Naive thymus-derived CD4-positive, alpha-beta T cell (primary cell): Measurements from ENCODE around the gene RCC2. TPM values are rescaled to one million over a fixed set of nuclear protein-coding genes. Genes with fewer than 3 reads are reported as not detected.
A peak's percentile ranks its signal among the peaks of the same experiment; 100 is the strongest.

Source experiments
- ATAC-seq: fragments of 150-1000 bp; cut with Tn5 transposase; 2 replicates; pipeline ENCODE4 v1.10.0; 2021; ENCODE audit warnings: mild to moderate bottlenecking, moderate library complexity
- CTCF ChIA-PET: fragments of 350-600 bp; sonication (Branson Sonifier 250); formaldehyde crosslinking; loops from one replicate; lab custom pipeline; 2021; ENCODE audit warnings: antibody characterized with exemption; lab: Charles Lee
- POLR2A ChIA-PET: fragments of 350-600 bp; sonication (Branson Sonifier 250); formaldehyde crosslinking; loops from one replicate; lab custom pipeline; 2021; ENCODE audit warnings: antibody characterized with exemption, inconsistent platforms; lab: Charles Lee
- DNase-seq, 9 donors: peaks; one replicate each; pipeline versions ENCODE4 v3.0.0 to v3.0.0-alpha.2; 2020 to 2022; ENCODE audit warnings: mixed read lengths in 1 of 9
- H3K27ac ChIP-seq: one replicate; pipeline ENCODE4 v1.7.0; 2013; ENCODE audit warnings: mild to moderate bottlenecking, low read depth, low read length, moderate library complexity
- H3K27me3 ChIP-seq, 2 donors: one replicate each; pipeline ENCODE4 v1.7.0; 2013; ENCODE audit warnings: low read length in 2 of 2, mild to moderate bottlenecking in 2 of 2, moderate library complexity in 2 of 2; ENCODE audit not compliant: control insufficient read depth in 2 of 2, insufficient read depth in 2 of 2
- H3K36me3 ChIP-seq, 3 experiments: 1 replicate in 2 of 3; 2 replicates in 1 of 3; pipeline ENCODE4 v1.7.0; 2013; ENCODE audit warnings: low read length in 3 of 3, mild to moderate bottlenecking in 3 of 3, moderate library complexity in 1 of 3; ENCODE audit not compliant: insufficient read depth in 3 of 3, control insufficient read depth in 2 of 3
- H3K4me1 ChIP-seq, 2 donors: one replicate each; pipeline ENCODE4 v1.7.0; 2013; ENCODE audit warnings: low read length in 2 of 2, mild to moderate bottlenecking in 2 of 2, moderate library complexity in 1 of 2; ENCODE audit not compliant: control insufficient read depth in 2 of 2, insufficient read depth in 2 of 2
- H3K4me3 ChIP-seq: 2 replicates; pipeline ENCODE4 v1.7.0; 2013; ENCODE audit warnings: mild to moderate bottlenecking, low read length
- H3K9me3 ChIP-seq, 3 experiments: 1 replicate in 2 of 3; 2 replicates in 1 of 3; pipeline ENCODE4 v1.7.0; 2013; ENCODE audit warnings: low read length in 3 of 3; ENCODE audit not compliant: control insufficient read depth in 2 of 3
- H3K27ac Mint-ChIP-seq, 9 donors: one replicate each; pipeline ENCODE4 v1.8.0; 2020 to 2022; ENCODE audit warnings: mixed read lengths in 9 of 9, mild to moderate bottlenecking in 8 of 9, moderate library complexity in 5 of 9, inconsistent platforms in 2 of 9
- H3K27me3 Mint-ChIP-seq, 5 donors: one replicate each; pipeline ENCODE4 v1.8.0; 2021 to 2022; ENCODE audit warnings: mixed read lengths in 5 of 5, mild to moderate bottlenecking in 1 of 5
- H3K36me3 Mint-ChIP-seq, 5 donors: one replicate each; pipeline ENCODE4 v1.8.0; 2020 to 2022; ENCODE audit warnings: mixed read lengths in 5 of 5, mild to moderate bottlenecking in 3 of 5, inconsistent platforms in 1 of 5
- H3K4me1 Mint-ChIP-seq, 7 donors: one replicate each; pipeline ENCODE4 v1.8.0; 2020 to 2022; ENCODE audit warnings: mixed read lengths in 7 of 7, mild to moderate bottlenecking in 3 of 7, inconsistent platforms in 1 of 7
- H3K4me3 Mint-ChIP-seq, 10 donors: one replicate each; pipeline ENCODE4 v1.8.0; 2020 to 2022; ENCODE audit warnings: mild to moderate bottlenecking in 10 of 10, mixed read lengths in 10 of 10, moderate library complexity in 6 of 10, inconsistent platforms in 2 of 10
- H3K9me3 Mint-ChIP-seq, 11 donors: one replicate each; pipeline ENCODE4 v1.8.0; 2020 to 2022; ENCODE audit warnings: mixed read lengths in 11 of 11, mild to moderate bottlenecking in 4 of 11, inconsistent platforms in 1 of 11, moderate library complexity in 1 of 11
- intact Hi-C, 2 donors: fragments of 100-400 bp; cut with micrococcal nuclease; formaldehyde crosslinking; loops; one replicate each; pipeline ENCODE4 v1.15.1; 2023
- polyA plus RNA-seq, 2 donors: library from polyadenylated mRNA; unstranded; fragments of 300-500 nt; fragmentation: Illumina TruSeq; gene quantifications; one replicate each; pipeline ENCODE4 v1.2.3, GENCODE V29; 2021
- total RNA-seq, 6 experiments: library from RNA in 5 of 6; stranded (reverse) in 5 of 6; gene quantifications; 1 replicate in 5 of 6; 2 replicates in 1 of 6; pipeline ENCODE4 v1.2.3 and lab custom pipeline; 2021 to 2026

Gene RCC2
- total and polyA plus RNA-seq, 7 experiments from 2014 or later, result 12.0 to 130 (median 43.5) TPM

DNA sequence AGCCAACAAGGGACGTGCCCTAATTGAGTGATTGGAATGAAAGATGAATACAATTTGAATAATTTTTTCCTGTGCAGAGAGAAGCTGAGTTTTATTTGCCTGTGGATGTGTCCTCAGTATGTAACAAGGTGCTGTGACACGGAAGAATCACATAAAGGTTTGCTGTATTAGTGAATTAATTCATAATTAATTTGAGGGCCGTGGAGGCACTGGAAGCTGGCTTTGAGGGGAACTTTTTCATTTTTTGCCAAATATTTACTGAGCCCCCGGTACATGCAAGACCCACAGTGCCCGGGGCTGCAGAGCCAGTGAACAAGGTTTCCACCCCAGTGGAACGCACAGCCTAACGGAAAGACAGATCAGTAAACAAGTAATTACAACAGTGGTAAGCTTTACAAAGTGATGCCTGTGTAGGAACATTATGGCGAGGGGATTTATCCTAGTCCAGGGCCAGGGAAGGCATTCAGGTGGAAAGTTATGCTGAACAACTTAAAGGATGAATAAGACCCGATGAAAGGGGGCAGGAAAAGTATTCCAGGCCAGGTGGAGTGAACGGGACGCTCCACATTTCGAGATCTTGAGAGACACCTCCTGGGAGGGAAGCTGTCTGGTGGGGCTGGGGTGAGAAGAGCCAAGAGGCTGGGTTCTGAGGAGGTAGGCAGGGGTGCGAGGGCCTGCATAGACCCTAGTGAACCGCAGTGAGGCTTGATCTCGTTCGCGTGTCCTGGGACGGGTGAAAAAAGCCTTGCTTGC lies 773 bp upstream of the RCC2 start:
- no peaks in the 10 kb centered on the region for H3K27me3 ChIP-seq
- POLR2A ChIA-PET, result interaction anchor here (1.3 kb wide), 1 partner anchor 84 kb away, joined by 4 read pairs; no protein-coding TSS in a partner anchor
- Mint-ChIP-seq H3K9me3 (no peaks in the 10 kb centered on the region), H3K36me3 (peaks cover 0 to 5% (median 0%) of the 10 kb centered on the region in 5 donors), H3K4me1 (peaks cover 9 to 46% (median 35%) of the 10 kb centered on the region in 7 donors), H3K4me3 (peak overlapping the region; percentile 81 to 98 (median 88)), H3K27me3 (no peaks in the 10 kb centered on the region), H3K27ac (peak overlapping the region; percentile 72 to 97 (median 89))
- H3K4me1 ChIP-seq, result peaks cover 14 to 19% of the 10 kb centered on the region in 2 donors
- peaks cover 0 to 11% (median 0%) of the 10 kb centered on the region in 3 experiments for H3K36me3 ChIP-seq
- intact Hi-C loops, result no loop called here
- DNase-seq (no peak), ATAC-seq (no peak)
- H3K9me3 ChIP-seq, result no peaks in the 10 kb centered on the region
- peak overlapping the region; percentile 79 for H3K27ac ChIP-seq
- CTCF ChIA-PET, result interaction anchor here (0.6 to 1.0 kb wide), 2 partner anchors 10 to 20 kb away, joined by 3 read pairs; no protein-coding TSS in a partner anchor
- peak overlapping the region; percentile 59 for H3K4me3 ChIP-seq

- ChIA-PET POLR2A (interaction anchor here (0.6 to 1.7 kb wide), 4 partner anchors 19 to 534 kb away, joined by 3 to 7 read pairs (median 6); no protein-coding TSS in a partner anchor), CTCF (interaction anchor here (1.0 to 1.1 kb wide), 2 partner anchors 13 to 18 kb away, joined by 3 read pairs; no protein-coding TSS in a partner anchor)
- H3K4me1 ChIP-seq, result peaks cover 14 to 19% of the 10 kb centered on the region in 2 donors
- H3K9me3 ChIP-seq, result no peaks in the 10 kb centered on the region
- peak overlapping the region; percentile 94 for H3K4me3 ChIP-seq
- peaks cover 0 to 25% (median 0%) of the 10 kb centered on the region in 3 experiments for H3K36me3 ChIP-seq
- Mint-ChIP-seq H3K4me3 (peak overlapping the region; percentile 92 to 99 (median 96)), H3K4me1 (peaks cover 22 to 62% (median 52%) of the 10 kb centered on the region in 7 donors), H3K27ac (peak overlapping the region; percentile 87 to 98 (median 96)), H3K9me3 (no peaks in the 10 kb centered on the region), H3K36me3 (peaks cover 0 to 13% (median 0%) of the 10 kb centered on the region in 5 donors), H3K27me3 (no peaks in the 10 kb centered on the region)
- intact Hi-C loops, result loop anchor here (2.0 to 5.0 kb wide), 6 partner anchors 18 to 1911 kb away; partner anchors contain the start of genes DNAJC16 (in 2 of the 2), IFFO2 (in 1 of the 2) and SDHB (in 1 of the 2)
- peak; percentile 30 to 88 (median 47) for DNase-seq
- no peaks in the 10 kb centered on the region for H3K27me3 ChIP-seq
- peak; percentile 42 for ATAC-seq
- peak overlapping the region; percentile 86 for H3K27ac ChIP-seq
Measured at GRCh38 chr1:17438318-17439249, 893 bp downstream of the RCC2 start.

DNA sequence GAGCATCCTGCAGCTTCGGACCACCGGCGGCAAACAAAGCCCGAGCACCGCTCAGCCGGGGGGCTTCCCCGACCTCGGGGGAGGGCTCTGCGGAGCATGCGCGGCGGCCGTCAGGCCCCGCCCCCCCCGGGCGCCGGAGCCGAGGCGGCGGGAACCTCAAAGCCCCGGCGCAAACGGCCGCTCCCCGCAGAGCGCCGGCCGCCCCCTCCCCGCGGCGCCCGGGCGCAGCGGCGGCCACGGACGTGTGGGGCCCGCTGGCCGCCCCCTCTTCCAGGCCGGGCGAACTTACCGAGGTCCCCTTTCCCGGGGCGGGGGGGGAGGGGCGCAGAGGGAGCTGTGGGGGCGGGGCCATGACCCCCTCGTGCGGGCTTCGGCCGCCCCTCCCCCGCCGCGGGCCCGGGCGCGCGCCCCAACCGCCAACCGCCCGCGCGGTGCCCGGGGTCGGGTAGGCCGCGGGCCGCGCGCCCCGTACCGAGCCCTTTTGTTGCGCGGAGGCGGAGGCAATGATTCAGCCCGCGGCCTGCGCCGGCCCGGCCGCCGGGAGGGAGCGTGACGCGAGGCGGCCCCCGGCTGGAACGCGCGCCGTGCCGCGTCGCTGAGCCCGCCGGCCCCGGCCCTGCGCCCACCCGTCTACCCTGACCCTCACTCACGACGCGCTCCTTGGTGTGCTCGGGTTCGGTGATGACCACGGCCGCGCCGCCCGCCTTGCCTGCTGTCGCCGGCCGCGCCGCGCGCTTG lies 1.7 kb downstream of the RCC2 start:
- H3K4me3 Mint-ChIP-seq, result peak overlapping the region; percentile 68 to 98 (median 78)
- H3K9me3 Mint-ChIP-seq, result no peaks in the 10 kb centered on the region
- H3K27ac Mint-ChIP-seq, result peak overlapping the region in 8 of 9 donors; percentile 31 to 90 (median 80)
- H3K4me3 ChIP-seq, result peak overlapping the region; percentile 50
- H3K27me3 Mint-ChIP-seq, result no peaks in the 10 kb centered on the region
- peaks cover 14 to 19% of the 10 kb centered on the region in 2 donors for H3K4me1 ChIP-seq
- ChIA-PET POLR2A (interaction anchor here (0.6 to 1.7 kb wide), 3 partner anchors 82 to 533 kb away, joined by 3 to 7 read pairs (median 5); no protein-coding TSS in a partner anchor), CTCF (interaction anchor here (1.1 kb wide), 1 partner anchor 12 kb away, joined by 3 read pairs; no protein-coding TSS in a partner anchor)
- H3K36me3 ChIP-seq, result peaks cover 0 to 30% (median 0%) of the 10 kb centered on the region in 3 experiments
- intact Hi-C loops, result loop anchor here (1.0 to 5.0 kb wide), 7 partner anchors 17 to 1910 kb away; partner anchors contain the start of genes DNAJC16 (in 2 of the 2), IFFO2 (in 1 of the 2) and SDHB (in 1 of the 2)
- peaks cover 23 to 61% (median 58%) of the 10 kb centered on the region in 7 donors for H3K4me1 Mint-ChIP-seq
- ATAC-seq (peak; percentile 44), DNase-seq (peak; percentile 8 to 71 (median 51))
- no peaks in the 10 kb centered on the region for H3K9me3 ChIP-seq
- H3K27ac ChIP-seq, result peak overlapping the region; percentile 86
- H3K36me3 Mint-ChIP-seq, result peaks cover 0 to 13% (median 0%) of the 10 kb centered on the region in 5 donors
- no peaks in the 10 kb centered on the region for H3K27me3 ChIP-seq

- ATAC-seq (no peak), DNase-seq (peak in 1 of 9 donors; percentile 34)
- intact Hi-C loops, result loop anchor here (1.0 to 5.0 kb wide), 5 partner anchors 17 to 1910 kb away; partner anchors contain the start of genes DNAJC16 (in 2 of the 2) and IFFO2 (in 1 of the 2)
- Histone ChIP-seq H3K27me3 (no peaks in the 10 kb centered on the region), H3K36me3 (peaks cover 0 to 32% (median 0%) of the 10 kb centered on the region in 3 experiments), H3K27ac (peak overlapping the region; percentile 73), H3K4me1 (peaks cover 14 to 19% of the 10 kb centered on the region in 2 donors), H3K4me3 (peak overlapping the region; percentile 50), H3K9me3 (no peaks in the 10 kb centered on the region)
- Mint-ChIP-seq H3K27ac (peak overlapping the region; percentile 31 to 95 (median 81)), H3K27me3 (no peaks in the 10 kb centered on the region), H3K4me1 (peaks cover 23 to 64% (median 61%) of the 10 kb centered on the region in 7 donors), H3K36me3 (peaks cover 0 to 13% (median 0%) of the 10 kb centered on the region in 5 donors), H3K4me3 (peak overlapping the region; percentile 68 to 88 (median 78)), H3K9me3 (no peaks in the 10 kb centered on the region)
- CTCF ChIA-PET, result no interaction called here
- POLR2A ChIA-PET, result no interaction called here
Measured at GRCh38 chr1:17437260-17437579, 2.3 kb downstream of the RCC2 start.

- Mint-ChIP-seq H3K27ac (peak overlapping the region; percentile 31 to 95 (median 81)), H3K27me3 (no peaks in the 10 kb centered on the region), H3K9me3 (no peaks in the 10 kb centered on the region), H3K4me1 (peaks cover 27 to 69% (median 61%) of the 10 kb centered on the region in 7 donors), H3K4me3 (peak overlapping the region; percentile 68 to 88 (median 78)), H3K36me3 (peaks cover 0 to 13% (median 0%) of the 10 kb centered on the region in 5 donors)
- no peaks in the 10 kb centered on the region for H3K27me3 ChIP-seq
- ChIA-PET CTCF (no interaction called here), POLR2A (no interaction called here)
- ATAC-seq (no peak), DNase-seq (no peak)
- intact Hi-C loops, result loop anchor here (1.0 to 5.0 kb wide), 5 partner anchors 16 to 1909 kb away; partner anchors contain the start of genes DNAJC16 (in 2 of the 2) and IFFO2 (in 1 of the 2)
- peak overlapping the region; percentile 50 for H3K4me3 ChIP-seq
- peak overlapping the region; percentile 73 for H3K27ac ChIP-seq
- H3K4me1 ChIP-seq, result peaks cover 14 to 19% of the 10 kb centered on the region in 2 donors
- no peaks in the 10 kb centered on the region for H3K9me3 ChIP-seq
- peaks cover 0 to 34% (median 0%) of the 10 kb centered on the region in 3 experiments for H3K36me3 ChIP-seq
Measured at GRCh38 chr1:17436380-17437174, 2.9 kb downstream of the RCC2 start.
